Nephron progenitor cell (in vitro differentiated cells): ENCODE results near the gene USP49.
A peak's percentile ranks its signal among the peaks of the same experiment; 100 is the strongest.

Experiments
- DNase-seq: peaks from one replicate; pipeline ENCODE4 v3.0.0; 2021
- H3K27ac Mint-ChIP-seq: 2 replicates; pipeline ENCODE4 v1.8.0; 2021; ENCODE audit warnings: mild to moderate bottlenecking, moderate library complexity, mixed read lengths
- H3K27me3 Mint-ChIP-seq: 2 replicates; pipeline ENCODE4 v1.8.0; 2021; ENCODE audit warnings: mild to moderate bottlenecking, low read depth, mixed read lengths; ENCODE audit not compliant: poor library complexity
- H3K36me3 Mint-ChIP-seq: 2 replicates; pipeline ENCODE4 v1.8.0; 2021; ENCODE audit warnings: low read depth, mixed read lengths
- H3K4me1 Mint-ChIP-seq: 2 replicates; pipeline ENCODE4 v1.8.0; 2021; ENCODE audit warnings: mixed read lengths
- H3K4me3 Mint-ChIP-seq: 2 replicates; pipeline ENCODE4 v1.8.0; 2021; ENCODE audit warnings: mild to moderate bottlenecking, moderate library complexity, mixed read lengths
- H3K9me3 Mint-ChIP-seq: 2 replicates; pipeline ENCODE4 v1.8.0; 2021; ENCODE audit warnings: mild to moderate bottlenecking, moderate library complexity, mixed read lengths
- CTCF ChIP-seq: fragments of 200-600 bp; sonication (generic); IDR thresholded peaks from 2 replicates; pipeline ENCODE4 v1.5.0; 2021; ENCODE audit warnings: antibody characterized with exemption

USP49 gene

GRCh38 chr6:41901882-41902519 is 6.8 kb upstream of the USP49 start:
- Mint-ChIP-seq H3K27me3 (no peaks in the 10 kb centered on the region), H3K9me3 (no peaks in the 10 kb centered on the region), H3K27ac (no peak overlapping the region), H3K4me1 (no peaks in the 10 kb centered on the region), H3K4me3 (no peak overlapping the region), H3K36me3 (peaks cover 38% of the 10 kb centered on the region)
- TF ChIP-seq CTCF: peak; percentile 11
- no peak for DNase-seq

GRCh38 chr6:41900861-41901260 is 5.7 kb upstream of the USP49 start:
- Mint-ChIP-seq H3K27me3 (no peaks in the 10 kb centered on the region), H3K4me3 (no peak overlapping the region), H3K36me3 (peaks cover 32% of the 10 kb centered on the region), H3K9me3 (no peaks in the 10 kb centered on the region), H3K4me1 (peaks cover 10% of the 10 kb centered on the region), H3K27ac (no peak overlapping the region)
- DNase-seq: no peak
- TF ChIP-seq CTCF: no peak

GRCh38 chr6:41896281-41896680 is 1.1 kb upstream of the USP49 start:
- H3K4me1 Mint-ChIP-seq: peaks cover 24% of the 10 kb centered on the region
- no peak for DNase-seq
- TF ChIP-seq CTCF: no peak
- no peak overlapping the region for H3K4me3 Mint-ChIP-seq
- H3K27ac Mint-ChIP-seq: peak overlapping the region; percentile 97
- H3K36me3 Mint-ChIP-seq: peaks cover 6% of the 10 kb centered on the region
- no peaks in the 10 kb centered on the region for H3K9me3 Mint-ChIP-seq
- no peaks in the 10 kb centered on the region for H3K27me3 Mint-ChIP-seq

- Mint-ChIP-seq H3K36me3 (peaks cover 2% of the 10 kb centered on the region), H3K27ac (peak overlapping the region; percentile 32), H3K4me1 (peaks cover 25% of the 10 kb centered on the region), H3K4me3 (no peak overlapping the region), H3K27me3 (no peaks in the 10 kb centered on the region), H3K9me3 (no peaks in the 10 kb centered on the region)
- no peak for TF ChIP-seq CTCF
- DNase-seq: peak; percentile 79
Measured at GRCh38 chr6:41894366-41895299, 542 bp downstream of the USP49 start.

- H3K9me3 Mint-ChIP-seq: no peaks in the 10 kb centered on the region
- no peaks in the 10 kb centered on the region for H3K27me3 Mint-ChIP-seq
- peaks cover 25% of the 10 kb centered on the region for H3K4me1 Mint-ChIP-seq
Measured at GRCh38 chr6:41892921-41893564, 2.1 kb downstream of the USP49 start.

More at GRCh38 chr6:41892921-41893564, 2.1 kb downstream of the USP49 start:
- H3K4me3 Mint-ChIP-seq: no peak overlapping the region
- no peak overlapping the region for H3K27ac Mint-ChIP-seq
- H3K36me3 Mint-ChIP-seq: peaks cover 7% of the 10 kb centered on the region
- no peak for TF ChIP-seq CTCF
- DNase-seq: no peak
